GM12801 (cell line): Measurements from ENCODE around the gene GTF2B.

Source experiments
- TF ChIP-seq, protein P1 (sequence below): IDR thresholded peaks from one replicate; pipeline ENCODE4 v1.5.1; 2011; ENCODE audit warnings: control low read depth; ENCODE audit not compliant: insufficient read length; ENCODE audit errors: extremely low read depth

Gene GTF2B

DNA sequence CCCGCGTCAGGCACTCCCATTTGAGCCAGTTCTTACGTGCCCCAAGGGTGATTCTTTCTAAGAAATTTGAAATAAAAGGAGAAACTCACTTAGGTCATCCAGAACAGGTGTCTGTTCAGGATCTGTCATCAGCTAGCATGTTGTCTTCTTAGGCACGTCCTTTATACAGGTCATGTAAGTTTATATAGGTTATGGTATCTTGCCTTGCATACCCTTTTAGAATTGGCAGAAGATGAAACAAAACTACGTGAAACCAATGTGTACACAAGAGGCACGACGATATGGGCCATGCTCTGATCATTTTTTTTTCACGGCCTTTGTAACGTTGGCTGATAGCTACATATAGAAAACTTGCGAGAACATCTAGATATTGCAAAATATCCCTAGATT, 579 bp upstream of the GTF2B start:
- TF ChIP-seq, protein P1, sequence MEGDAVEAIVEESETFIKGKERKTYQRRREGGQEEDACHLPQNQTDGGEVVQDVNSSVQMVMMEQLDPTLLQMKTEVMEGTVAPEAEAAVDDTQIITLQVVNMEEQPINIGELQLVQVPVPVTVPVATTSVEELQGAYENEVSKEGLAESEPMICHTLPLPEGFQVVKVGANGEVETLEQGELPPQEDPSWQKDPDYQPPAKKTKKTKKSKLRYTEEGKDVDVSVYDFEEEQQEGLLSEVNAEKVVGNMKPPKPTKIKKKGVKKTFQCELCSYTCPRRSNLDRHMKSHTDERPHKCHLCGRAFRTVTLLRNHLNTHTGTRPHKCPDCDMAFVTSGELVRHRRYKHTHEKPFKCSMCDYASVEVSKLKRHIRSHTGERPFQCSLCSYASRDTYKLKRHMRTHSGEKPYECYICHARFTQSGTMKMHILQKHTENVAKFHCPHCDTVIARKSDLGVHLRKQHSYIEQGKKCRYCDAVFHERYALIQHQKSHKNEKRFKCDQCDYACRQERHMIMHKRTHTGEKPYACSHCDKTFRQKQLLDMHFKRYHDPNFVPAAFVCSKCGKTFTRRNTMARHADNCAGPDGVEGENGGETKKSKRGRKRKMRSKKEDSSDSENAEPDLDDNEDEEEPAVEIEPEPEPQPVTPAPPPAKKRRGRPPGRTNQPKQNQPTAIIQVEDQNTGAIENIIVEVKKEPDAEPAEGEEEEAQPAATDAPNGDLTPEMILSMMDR = no peak

DNA sequence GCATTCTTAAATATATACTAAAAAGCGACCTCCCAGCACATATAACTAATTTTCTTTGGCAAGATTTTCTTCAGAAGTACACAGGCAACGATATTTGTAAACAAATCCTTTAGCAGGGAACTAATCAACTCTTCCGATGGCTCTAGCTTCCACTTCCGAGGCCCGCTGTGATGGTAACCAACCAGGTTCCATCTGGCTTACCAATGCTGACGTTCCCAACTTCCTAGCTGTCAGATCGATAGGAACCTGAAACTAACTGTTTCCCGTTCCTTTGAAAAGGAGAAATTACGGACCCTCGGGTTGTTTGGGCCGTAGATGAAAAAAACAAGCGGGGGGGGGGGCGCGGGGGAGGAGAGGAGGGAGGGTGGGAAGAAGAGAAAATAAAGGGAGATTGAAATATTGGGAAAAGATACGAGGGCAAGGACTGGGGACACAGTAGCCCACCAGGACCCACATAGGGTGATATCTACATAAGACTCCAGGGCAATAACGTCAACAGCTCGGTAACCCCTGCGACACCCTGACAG, 513 bp downstream of the GTF2B start:
- TF ChIP-seq, protein P1 = no peak

DNA sequence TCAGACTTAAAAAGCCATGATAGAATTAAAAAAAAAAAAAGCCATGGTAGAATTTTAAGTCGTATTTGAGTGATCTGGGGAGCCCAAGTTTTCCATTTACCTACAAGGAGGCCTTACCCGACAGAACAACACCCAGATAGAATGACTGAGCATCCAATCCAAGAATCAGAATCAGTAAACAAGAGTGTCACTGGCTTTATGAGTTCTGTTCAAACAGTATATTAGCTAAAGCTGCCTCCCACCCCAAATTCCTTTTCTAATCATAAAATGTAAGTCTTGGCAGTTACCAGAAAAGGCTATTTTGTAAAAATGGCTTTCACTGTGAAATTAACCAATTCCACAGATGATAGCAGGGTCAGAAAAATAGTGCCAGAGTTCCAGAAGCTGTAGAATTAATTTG, 1.2 kb downstream of the GTF2B start:
- TF ChIP-seq, protein P1 = no peak

DNA sequence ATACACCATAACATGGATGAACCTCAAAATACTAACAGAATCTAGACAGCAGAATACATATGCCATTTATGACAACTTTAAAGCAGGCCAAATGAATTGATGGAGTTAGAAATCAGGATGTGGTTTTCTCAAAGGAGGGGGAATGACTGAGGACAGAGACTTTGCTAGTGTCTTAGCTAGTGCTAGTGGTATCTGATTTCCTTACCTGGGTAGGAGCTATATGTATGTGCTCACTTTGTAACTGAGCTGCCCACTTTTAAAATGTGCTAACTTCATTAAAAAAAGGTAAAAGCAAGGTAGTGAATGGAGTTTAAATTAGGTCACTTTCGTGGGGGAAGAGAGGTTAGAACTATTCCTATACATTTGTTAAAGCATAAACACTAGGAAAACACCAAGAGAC, 2.6 kb downstream of the GTF2B start:
- TF ChIP-seq, protein P1 = no peak

DNA sequence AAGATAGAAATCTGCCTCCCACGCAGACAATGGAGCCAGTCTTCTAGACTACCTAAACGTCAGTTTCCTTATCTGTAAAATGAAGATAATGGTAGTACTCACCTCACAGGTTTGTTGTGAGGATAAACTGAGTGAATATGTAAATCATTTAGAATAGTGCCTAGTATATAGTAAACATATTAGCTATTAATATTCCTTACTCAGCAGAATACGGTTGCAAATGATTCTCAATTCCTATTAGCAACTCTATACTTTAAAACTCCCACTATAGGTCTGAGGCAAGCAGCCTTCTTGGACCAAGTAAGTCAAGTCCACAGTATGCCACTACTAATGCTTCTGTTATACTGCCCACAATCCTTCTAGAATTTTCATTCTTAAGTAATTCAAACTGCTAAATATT, 5.4 kb downstream of the GTF2B start:
- TF ChIP-seq, protein P1 = no peak

DNA sequence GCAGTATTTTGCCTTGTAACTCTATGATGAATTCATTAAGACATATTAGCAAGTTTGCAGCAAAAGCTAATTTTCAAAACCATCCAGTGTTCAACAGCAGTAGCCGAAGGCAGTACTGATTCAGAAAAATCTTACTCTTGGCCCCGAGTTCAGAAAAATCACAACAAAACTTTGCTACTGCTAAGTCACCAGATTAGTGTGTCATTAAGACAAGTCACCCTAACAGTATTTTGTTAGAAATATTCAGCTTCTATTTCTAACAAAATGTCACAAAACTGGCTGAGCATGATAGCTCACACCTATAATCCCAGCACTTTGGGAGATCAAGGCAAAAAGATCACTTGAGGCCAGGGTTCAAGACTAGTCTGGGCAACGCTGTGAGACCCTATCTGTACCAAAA, 8.2 kb downstream of the GTF2B start:
- TF ChIP-seq, protein P1 = no peak

DNA sequence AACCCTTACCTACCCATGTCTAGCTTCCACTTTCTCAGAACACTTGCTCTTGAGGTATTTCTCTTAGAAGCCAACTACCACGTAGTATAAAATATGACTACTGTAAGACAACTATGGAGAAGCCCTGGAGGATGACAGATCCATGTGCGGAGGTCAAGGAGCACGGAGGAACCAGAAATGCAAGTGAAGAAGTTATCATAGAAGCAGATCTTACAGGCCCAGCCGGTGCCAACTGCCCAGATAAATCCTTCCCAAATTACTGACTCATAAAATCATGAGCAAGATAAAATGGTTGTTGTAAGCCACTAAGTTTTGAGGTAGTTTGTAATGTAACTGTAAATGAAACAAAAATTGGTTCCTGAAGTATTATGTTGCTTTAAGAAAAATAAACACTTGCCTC, 12.6 kb downstream of the GTF2B start:
- TF ChIP-seq, protein P1 = no peak

DNA sequence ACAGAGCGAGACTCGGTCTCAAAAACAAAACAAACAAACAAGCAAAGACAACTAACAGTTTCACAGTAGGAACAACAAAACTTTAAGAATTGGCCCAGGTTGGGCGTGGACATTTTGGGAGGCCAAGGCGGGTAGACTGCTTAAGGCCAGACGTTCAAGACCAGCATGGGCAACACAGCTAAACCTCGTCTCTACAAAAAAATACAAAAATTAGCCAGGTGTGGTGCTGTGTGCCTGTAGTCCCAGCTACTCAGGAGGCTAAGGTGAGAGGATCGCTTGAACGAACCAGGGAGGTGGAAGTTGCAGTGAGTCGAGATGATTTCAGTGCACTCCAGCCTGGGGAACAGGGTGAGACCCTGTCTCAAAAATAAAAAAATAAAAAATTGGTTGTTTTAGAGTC, 13.5 kb downstream of the GTF2B start:
- TF ChIP-seq, protein P1 = no peak
